Choroid plexus epithelial cell (primary cell): Measurements from ENCODE around the gene CYB5R3.

Experiments
- DNase-seq: peaks from one replicate; pipeline ENCODE4 v3.0.0-alpha.2; 2010; ENCODE audit warnings: low read depth
- H3K4me3 ChIP-seq: 2 replicates; pipeline ENCODE4 v1.5.1; 2011; ENCODE audit warnings: low read depth, mild to moderate bottlenecking, control low read depth, low read length, moderate library complexity
- TF ChIP-seq, protein P1 (sequence below): conservative IDR thresholded peaks from 2 replicates; pipeline ENCODE4 v1.5.1; 2011; ENCODE audit warnings: low read depth, mild to moderate bottlenecking, control low read depth, inconsistent platforms, low read length, moderate library complexity

The CYB5R3 gene

DNA sequence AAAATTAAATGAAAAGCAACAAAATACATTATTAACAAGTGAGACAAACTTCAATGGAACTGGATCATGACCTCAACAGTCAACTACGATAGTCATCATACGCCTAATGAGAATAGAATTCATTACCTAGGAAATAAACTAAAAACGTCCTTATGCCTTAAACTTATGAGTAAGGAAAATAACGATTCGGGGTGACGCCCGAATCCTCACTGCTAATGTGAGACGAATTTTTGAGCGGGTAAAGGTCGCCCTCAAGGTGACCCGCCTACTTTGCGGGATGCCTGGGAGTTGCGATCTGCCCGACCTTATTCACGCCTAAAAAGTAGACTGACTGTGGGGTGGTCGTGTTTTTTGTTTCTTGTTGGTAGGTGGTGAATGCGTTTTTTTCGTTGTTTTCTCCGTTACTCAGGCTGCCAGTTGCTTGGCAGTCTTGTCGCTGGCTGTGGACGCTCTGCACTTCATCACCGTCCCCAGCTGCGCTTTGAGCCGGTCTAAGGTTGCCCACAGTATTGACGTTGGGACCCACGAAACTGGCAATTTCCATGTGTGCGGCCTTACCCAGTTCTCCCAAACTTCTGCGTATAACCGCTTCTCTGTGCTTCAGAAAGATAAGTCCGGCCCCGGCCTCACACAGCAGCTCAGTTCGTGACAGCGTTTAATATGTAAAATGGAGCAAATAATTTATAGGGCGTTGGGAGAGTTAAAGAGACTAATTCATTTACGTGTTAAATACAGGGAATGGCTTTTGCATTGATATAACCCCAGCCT lies 33.9 kb downstream of the CYB5R3 start:
- DNase-seq: peak; percentile 99
- TF ChIP-seq, protein P1, sequence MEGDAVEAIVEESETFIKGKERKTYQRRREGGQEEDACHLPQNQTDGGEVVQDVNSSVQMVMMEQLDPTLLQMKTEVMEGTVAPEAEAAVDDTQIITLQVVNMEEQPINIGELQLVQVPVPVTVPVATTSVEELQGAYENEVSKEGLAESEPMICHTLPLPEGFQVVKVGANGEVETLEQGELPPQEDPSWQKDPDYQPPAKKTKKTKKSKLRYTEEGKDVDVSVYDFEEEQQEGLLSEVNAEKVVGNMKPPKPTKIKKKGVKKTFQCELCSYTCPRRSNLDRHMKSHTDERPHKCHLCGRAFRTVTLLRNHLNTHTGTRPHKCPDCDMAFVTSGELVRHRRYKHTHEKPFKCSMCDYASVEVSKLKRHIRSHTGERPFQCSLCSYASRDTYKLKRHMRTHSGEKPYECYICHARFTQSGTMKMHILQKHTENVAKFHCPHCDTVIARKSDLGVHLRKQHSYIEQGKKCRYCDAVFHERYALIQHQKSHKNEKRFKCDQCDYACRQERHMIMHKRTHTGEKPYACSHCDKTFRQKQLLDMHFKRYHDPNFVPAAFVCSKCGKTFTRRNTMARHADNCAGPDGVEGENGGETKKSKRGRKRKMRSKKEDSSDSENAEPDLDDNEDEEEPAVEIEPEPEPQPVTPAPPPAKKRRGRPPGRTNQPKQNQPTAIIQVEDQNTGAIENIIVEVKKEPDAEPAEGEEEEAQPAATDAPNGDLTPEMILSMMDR: no peak
- H3K4me3 ChIP-seq: peak overlapping the region; percentile 86

DNA sequence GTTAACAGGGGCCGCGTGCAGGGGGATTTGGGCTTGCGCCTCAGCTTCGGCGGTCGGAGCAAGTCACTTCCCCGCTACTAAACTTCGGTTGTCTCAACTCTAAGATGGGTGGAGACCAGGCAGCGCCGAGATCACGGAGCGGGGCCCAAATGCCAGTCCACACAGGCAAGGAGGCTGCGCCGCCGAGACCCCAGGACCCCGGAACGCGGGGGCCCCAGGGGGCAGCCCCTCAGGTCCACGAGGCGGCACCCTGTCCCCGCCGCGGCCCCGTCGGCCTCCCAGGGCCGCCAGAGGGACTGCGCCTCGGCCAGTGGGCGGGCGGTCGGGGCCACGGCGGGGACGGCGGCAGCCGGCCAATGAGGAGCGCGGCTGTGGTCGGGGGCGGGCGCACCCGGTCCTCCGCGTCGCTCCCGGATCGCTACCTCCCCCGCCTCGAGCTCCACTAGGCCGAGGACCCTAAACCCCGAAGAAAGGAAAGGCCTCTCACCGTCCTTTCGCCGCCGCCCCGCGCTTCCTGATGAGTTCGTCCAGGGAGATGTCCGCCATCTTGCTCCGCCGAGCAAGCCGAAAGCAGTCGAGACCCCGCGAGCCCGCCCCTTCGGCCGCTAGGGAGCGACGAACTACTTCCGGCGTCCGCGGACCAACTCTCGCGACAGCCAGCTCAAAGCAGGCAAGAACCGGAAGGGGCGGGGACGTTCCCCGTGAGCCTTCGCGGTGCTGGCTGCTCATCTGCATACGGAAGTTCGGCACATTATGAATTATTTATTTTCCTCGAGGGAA lies 34.7 kb downstream of the CYB5R3 start, which contains the start of gene POLDIP3:
POLDIP3 (minus strand) TSS at position 572 of the 780 bp plus-strand sequence; CDS start at position 546, 26 bp downstream.
- peak within 1 kb of the TSS; percentile 86 for H3K4me3 ChIP-seq
- peak; percentile 99 for DNase-seq
- TF ChIP-seq, protein P1: peak; percentile 40

GRCh38 chr22:42613872-42614301 lies 35.3 kb downstream of the CYB5R3 start:
- no peak for DNase-seq
- H3K4me3 ChIP-seq: peak overlapping the region; percentile 86
- TF ChIP-seq, protein P1: no peak

- no peak overlapping the region for H3K4me3 ChIP-seq
- no peak for DNase-seq
- TF ChIP-seq, protein P1: no peak
Measured at GRCh38 chr22:42612336-42612735, 36.9 kb downstream of the CYB5R3 start.

DNA sequence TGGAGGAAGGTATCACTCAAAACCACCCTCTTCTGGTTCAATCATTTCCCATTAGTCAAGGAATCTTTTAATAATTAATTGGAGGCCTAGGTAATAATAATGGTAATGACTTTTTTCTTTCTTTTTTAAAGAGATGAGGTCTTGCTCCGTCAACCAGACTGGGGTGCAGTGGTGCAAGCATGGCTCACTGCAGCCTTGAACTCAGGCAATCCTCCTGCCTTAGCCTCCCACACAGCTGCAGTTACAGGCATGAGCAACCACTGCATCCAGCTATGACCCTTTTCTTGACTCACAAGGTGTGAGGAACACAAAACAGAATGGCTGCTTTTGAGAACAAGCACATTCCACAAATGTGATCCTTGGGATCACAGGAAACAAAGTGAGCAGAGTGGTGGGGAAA lies 38.1 kb downstream of the CYB5R3 start:
- DNase-seq: no peak
- TF ChIP-seq, protein P1: no peak
- no peak overlapping the region for H3K4me3 ChIP-seq

DNA sequence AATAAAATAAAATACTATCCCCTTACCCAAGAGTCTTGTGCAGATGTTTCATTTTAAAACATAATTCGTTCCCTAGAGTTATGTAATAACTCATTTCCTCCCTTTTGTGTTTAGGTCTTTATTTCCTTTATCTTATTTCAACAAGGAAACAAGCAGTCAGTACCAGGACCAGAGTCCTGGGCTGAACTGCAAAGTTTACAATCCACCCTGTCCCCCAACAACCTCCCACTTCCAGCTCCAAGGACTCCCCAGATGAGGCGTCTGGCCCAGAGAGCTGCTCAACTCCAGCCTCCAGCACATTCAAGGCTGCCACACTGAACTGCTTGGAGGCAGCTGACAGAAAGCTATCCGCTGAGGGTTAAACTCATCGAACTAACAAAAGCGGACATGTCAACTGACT lies 39.0 kb downstream of the CYB5R3 start:
- no peak overlapping the region for H3K4me3 ChIP-seq
- no peak for DNase-seq
- TF ChIP-seq, protein P1: no peak
